PC-3 (cell line): ENCODE results near the gene CCNY. TPM values are rescaled to one million over a fixed set of nuclear protein-coding genes. Genes with fewer than 3 reads are reported as not detected.

Source experiments
- ATAC-seq: fragments of 200-7000 bp; cut with Tn5 transposase; 2 replicates; pipeline ENCODE4 v1.9.1; 2020; ENCODE audit warnings: mild to moderate bottlenecking, moderate library complexity
- BruUV-seq: library from RNA; stranded (reverse); fragments of 400-500 nt; replicated peaks from 2 replicates; lab custom pipeline; 2021; lab: Mats Ljungman, UMichigan
- CTCF ChIA-PET: fragments of 300-600 bp; sonication (Branson Sonifier 250); formaldehyde crosslinking; loops from one replicate; lab custom pipeline; 2022; ENCODE audit warnings: antibody characterized with exemption; lab: Charles Lee
- POLR2A ChIA-PET: fragments of 300-600 bp; sonication (Branson Sonifier 250); formaldehyde crosslinking; loops from one replicate; lab custom pipeline; 2022; ENCODE audit warnings: antibody characterized with exemption; ENCODE audit not compliant: unreplicated experiment; lab: Charles Lee
- DNase-seq: peaks from one replicate; pipeline ENCODE4 v3.0.0-alpha.2; 2015
- H2AFZ ChIP-seq: fragments of 300-600 bp; sonication (generic); 2 replicates; pipeline ENCODE4 v1.6.0; 2016; ENCODE audit warnings: antibody characterized with exemption, low read length
- H3F3A ChIP-seq: fragments of 300-600 bp; sonication (generic); one replicate; pipeline ENCODE4 v1.6.0; 2017; ENCODE audit warnings: antibody characterized with exemption, low read length, control low read depth, mild to moderate bottlenecking; ENCODE audit not compliant: unreplicated experiment
- H3K27ac ChIP-seq: fragments of 300-600 bp; sonication (generic); 2 replicates; pipeline ENCODE4 v1.5.1; 2016; ENCODE audit warnings: mild to moderate bottlenecking, low read length
- H3K27me3 ChIP-seq: fragments of 300-600 bp; sonication (generic); 2 replicates; pipeline ENCODE4 v1.6.1; 2016; ENCODE audit warnings: low read length, mixed read lengths
- H3K36me3 ChIP-seq: fragments of 300-600 bp; sonication (generic); 2 replicates; pipeline ENCODE4 v1.6.1; 2016; ENCODE audit warnings: low read depth, mixed run types, low read length, mixed read lengths
- H3K4me1 ChIP-seq: fragments of 300-600 bp; sonication (generic); 2 replicates; pipeline ENCODE4 v1.5.1; 2016; ENCODE audit warnings: low read length; ENCODE audit not compliant: insufficient read depth
- H3K4me2 ChIP-seq: fragments of 300-600 bp; sonication (generic); 2 replicates; pipeline ENCODE4 v1.6.0; 2016; ENCODE audit warnings: low read length
- H3K4me3 ChIP-seq: fragments of 300-600 bp; sonication (generic); 2 replicates; pipeline ENCODE4 v1.5.1; 2016; ENCODE audit warnings: mild to moderate bottlenecking, low read length, mixed read lengths
- H3K79me2 ChIP-seq: fragments of 300-600 bp; sonication (generic); 2 replicates; pipeline ENCODE4 v1.6.1; 2017; ENCODE audit warnings: low read length, mixed read lengths
- H3K9ac ChIP-seq: fragments of 300-600 bp; sonication (generic); 2 replicates; pipeline ENCODE4 v1.6.0; 2016; ENCODE audit warnings: mild to moderate bottlenecking, low read length
- H3K9me2 ChIP-seq: fragments of 300-600 bp; sonication (generic); replicated peaks from 2 replicates; pipeline ENCODE4 v1.6.1; 2016; ENCODE audit warnings: mixed run types, low read length, mixed read lengths
- H3K9me3 ChIP-seq: fragments of 300-600 bp; sonication (generic); 2 replicates; pipeline ENCODE4 v1.6.1; 2016; ENCODE audit warnings: low read length, mixed read lengths
- H4K20me1 ChIP-seq: fragments of 300-600 bp; sonication (generic); 2 replicates; pipeline ENCODE4 v1.6.1; 2016; ENCODE audit warnings: low read length, mixed read lengths
- CTCF ChIP-seq: fragments of 300-600 bp; sonication (generic); conservative IDR thresholded peaks from 2 replicates; pipeline ENCODE4 v1.5.1; 2017; ENCODE audit warnings: antibody characterized with exemption, low read depth, mild to moderate bottlenecking, low read length
- EZH2 ChIP-seq: fragments of 300-600 bp; sonication (generic); IDR thresholded peaks from one replicate; pipeline ENCODE4 v1.6.1; 2017; ENCODE audit warnings: antibody characterized with exemption, mild to moderate bottlenecking, low read length; ENCODE audit not compliant: unreplicated experiment
- EZH2phosphoT487 ChIP-seq: fragments of 300-600 bp; sonication (generic); IDR thresholded peaks from 2 replicates; pipeline ENCODE4 v1.6.1; 2018; ENCODE audit warnings: mild to moderate bottlenecking, antibody characterized with exemption, low read length, borderline replicate concordance
- intact Hi-C: fragments of 100-400 bp; cut with micrococcal nuclease; formaldehyde crosslinking; loops from 2 replicates; pipeline ENCODE4 v1.9.0; 2023
- total RNA-seq: library from RNA; depleted of rRNA; stranded (reverse); fragments of >200 nt; gene quantifications from 2 replicates; pipeline ENCODE4 v1.2.3, GENCODE V29; 2014; rRNA removed

CCNY gene
- total RNA-seq, 1 experiment from 2014 or later, result 146 TPM

GRCh38 chr10:35613597-35614226, 277.4 kb downstream of the CCNY start:
- Histone ChIP-seq H3K4me3 (no peak overlapping the region), H3F3A (no peaks in the 10 kb centered on the region), H3K27me3 (no peaks in the 10 kb centered on the region), H4K20me1 (no peaks in the 10 kb centered on the region), H3K4me1 (peaks cover 8% of the 10 kb centered on the region), H3K4me2 (peak overlapping the region; percentile 11), H3K9ac (no peak overlapping the region), H3K27ac (no peak overlapping the region), H2AFZ (0 out of 2 replicates have a peak overlapping the region, but pooled peaks have one; percentile 7), H3K36me3 (no peaks in the 10 kb centered on the region), H3K9me2 (no peaks in the 10 kb centered on the region), H3K9me3 (no peaks in the 10 kb centered on the region), H3K79me2 (no peaks in the 10 kb centered on the region)
- intact Hi-C loops, result loop anchor here (1.0 to 5.0 kb wide), 4 partner anchors 20 to 1649 kb away; no protein-coding TSS in a partner anchor
- no TSS peak for BruUV-seq
- ChIA-PET CTCF (interaction anchor here (0.5 to 3.6 kb wide), 48 partner anchors 9 to 1882 kb away, joined by 3 to 94 read pairs (median 4); no protein-coding TSS in a partner anchor), POLR2A (interaction anchor here (0.5 to 1.0 kb wide), 3 partner anchors 20 to 1058 kb away, joined by 4 to 7 read pairs (median 6); no protein-coding TSS in a partner anchor)
- TF ChIP-seq EZH2, result no peak
- no peak for TF ChIP-seq EZH2phosphoT487
- TF ChIP-seq CTCF, result peak; percentile 100
- ATAC-seq (peak; percentile 96), DNase-seq (peak; percentile 92)

- intact Hi-C loops, result loop anchor here (1.0 to 5.0 kb wide), 4 partner anchors 19 to 1648 kb away; no protein-coding TSS in a partner anchor
- Histone ChIP-seq H2AFZ (no peak overlapping the region), H3F3A (no peaks in the 10 kb centered on the region), H3K9me3 (no peaks in the 10 kb centered on the region), H3K79me2 (no peaks in the 10 kb centered on the region), H3K27me3 (no peaks in the 10 kb centered on the region), H3K9me2 (no peaks in the 10 kb centered on the region), H3K4me3 (no peak overlapping the region), H3K27ac (no peak overlapping the region), H3K9ac (no peak overlapping the region), H4K20me1 (no peaks in the 10 kb centered on the region), H3K36me3 (no peaks in the 10 kb centered on the region), H3K4me1 (peaks cover 8% of the 10 kb centered on the region), H3K4me2 (peak overlapping the region; percentile 11)
- ChIA-PET POLR2A (interaction anchor here (0.5 to 1.0 kb wide), 3 partner anchors 19 to 1057 kb away, joined by 4 to 7 read pairs (median 6); no protein-coding TSS in a partner anchor), CTCF (interaction anchor here (0.5 to 3.6 kb wide), 42 partner anchors 9 to 1965 kb away, joined by 3 to 94 read pairs (median 5); no protein-coding TSS in a partner anchor)
- no TSS peak for BruUV-seq
- TF ChIP-seq CTCF, result no peak
- no peak for TF ChIP-seq EZH2phosphoT487
- TF ChIP-seq EZH2, result no peak
- DNase-seq (peak; percentile 48), ATAC-seq (peak; percentile 61)
These were observed 278.0 kb downstream of the CCNY start for GRCh38 chr10:35614312-35614711.

Other genes starting within 250 kb of the CCNY start
- 119 and 129 TPM in 2 replicates for gene CUL2, start 246.2 kb upstream of the CCNY start, total RNA-seq
- gene CREM, start 209.7 kb upstream of the CCNY start, total RNA-seq, result 150 and 195 TPM in 2 replicates